GM23248 (cell line): ENCODE results near the gene EFR3B.

Source experiments
- EZH2 ChIP-seq: fragments of 200-600 bp; sonication (generic); IDR thresholded peaks from 2 replicates; pipeline ENCODE4 v1.6.1; 2018; ENCODE audit warnings: antibody characterized with exemption, mild to moderate bottlenecking; ENCODE audit not compliant: insufficient read depth, poor library complexity, severe bottlenecking
- EZH2phosphoT487 ChIP-seq: fragments of 200-600 bp; sonication (generic); IDR thresholded peaks from 2 replicates; pipeline ENCODE4 v1.6.1; 2018; ENCODE audit warnings: antibody characterized with exemption, moderate library complexity, mild to moderate bottlenecking, low read depth; ENCODE audit not compliant: insufficient read depth

- TF ChIP-seq EZH2phosphoT487 = 0 out of 2 replicates have a peak, but pooled peaks have one; percentile 0
- TF ChIP-seq EZH2 = peak; percentile 47
These were observed 126.6 kb downstream of the EFR3B start, which contains the start of gene POMC for GRCh38 chr2:25168256-25169072.
